DMS153 treated with DMSO at 0.1 percent for 48 hours (cell line): Measurements from ENCODE around the gene SLK.

Experiments used
- DNase-seq: peaks from one replicate; lab custom pipeline; 2025; ENCODE audit not compliant: unreplicated experiment; lab: John Stamatoyannopoulos, UW

SLK gene

DNA sequence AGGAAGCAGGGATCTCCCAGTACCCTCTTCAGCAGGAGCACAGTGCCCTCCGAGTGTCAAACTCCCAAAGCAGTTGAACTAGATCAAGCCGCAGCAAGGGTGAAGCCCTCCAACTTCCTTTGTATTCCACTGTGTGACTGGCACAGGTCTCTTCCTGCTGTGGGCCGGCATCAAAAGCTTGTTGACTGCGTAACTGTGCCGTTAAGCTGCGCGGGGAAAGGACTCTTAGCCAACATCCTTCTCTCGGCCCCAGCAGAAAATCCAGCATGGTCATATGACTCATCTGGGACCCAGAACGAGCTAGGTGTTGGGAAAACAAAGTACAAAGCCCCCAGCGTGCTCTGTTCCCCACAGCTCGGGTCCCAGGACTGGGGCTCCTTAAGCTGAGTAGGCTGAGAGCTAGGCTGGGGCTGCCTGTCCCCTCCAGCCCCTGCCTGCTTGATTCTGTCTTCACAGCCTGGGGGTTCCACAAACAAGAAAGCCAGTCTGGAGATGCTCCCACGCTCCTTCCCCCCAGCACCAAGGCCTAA, 66.5 kb downstream of the SLK start:
- DNase-seq = no peak

DNA sequence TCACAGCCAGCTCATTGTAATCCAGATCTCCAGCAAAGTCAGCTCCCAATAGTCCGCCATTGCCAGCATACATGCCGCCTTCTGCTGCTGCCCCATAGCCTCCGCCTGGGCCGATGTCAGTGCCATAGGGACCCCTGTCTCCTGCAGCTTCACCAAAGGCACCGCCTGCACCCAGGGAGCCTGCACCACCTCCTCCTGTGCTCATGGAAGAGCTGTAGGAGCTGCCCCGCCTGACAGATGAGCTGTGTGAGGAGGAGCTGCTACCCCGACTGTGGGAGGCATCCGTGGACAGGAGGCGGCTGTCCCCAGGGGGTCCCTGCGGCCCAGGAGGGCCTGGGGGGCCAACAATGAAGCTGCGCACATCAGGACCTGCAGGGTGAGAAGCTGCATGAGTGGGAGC, 67.0 kb downstream of the SLK start:
- DNase-seq = no peak

DNA sequence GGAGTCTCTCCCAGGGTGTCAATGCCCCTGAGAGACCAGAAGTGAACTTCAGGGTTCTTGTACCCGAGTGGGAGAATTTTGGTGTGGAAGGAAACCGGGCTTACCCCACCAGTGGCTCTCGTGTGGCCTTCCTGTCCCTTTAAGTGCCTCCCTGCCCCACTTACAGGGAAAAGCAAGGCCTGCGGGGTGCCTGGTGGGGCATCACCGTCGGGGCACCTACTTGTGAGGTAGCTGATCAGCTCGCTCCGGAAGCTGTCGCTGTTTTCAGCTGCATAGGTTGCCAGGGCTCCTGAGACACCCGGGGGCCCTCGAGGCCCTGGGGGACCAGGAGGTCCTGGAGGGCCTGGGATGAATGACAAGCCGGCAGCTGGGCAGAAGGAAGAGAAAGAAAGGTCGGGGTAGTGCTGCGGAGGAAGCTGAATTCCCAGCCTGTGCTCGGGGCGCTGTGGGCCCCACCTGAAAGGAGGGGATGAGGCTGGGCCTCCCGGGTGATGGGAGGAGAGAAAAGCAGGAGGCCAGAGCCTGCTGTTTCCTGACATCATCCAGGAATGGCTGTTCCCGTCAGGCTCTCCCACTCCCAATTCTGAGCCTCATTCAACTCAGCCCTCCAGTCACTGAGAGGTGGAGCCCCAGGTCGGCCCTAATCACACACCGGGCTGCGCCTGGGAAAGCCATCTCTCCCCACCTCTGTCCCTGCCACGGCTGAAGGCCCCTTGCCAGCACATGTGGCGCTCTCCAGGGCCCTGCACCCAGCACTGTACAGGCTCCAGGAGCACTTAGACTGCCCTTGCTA, 67.7 kb downstream of the SLK start:
- DNase-seq = no peak

DNA sequence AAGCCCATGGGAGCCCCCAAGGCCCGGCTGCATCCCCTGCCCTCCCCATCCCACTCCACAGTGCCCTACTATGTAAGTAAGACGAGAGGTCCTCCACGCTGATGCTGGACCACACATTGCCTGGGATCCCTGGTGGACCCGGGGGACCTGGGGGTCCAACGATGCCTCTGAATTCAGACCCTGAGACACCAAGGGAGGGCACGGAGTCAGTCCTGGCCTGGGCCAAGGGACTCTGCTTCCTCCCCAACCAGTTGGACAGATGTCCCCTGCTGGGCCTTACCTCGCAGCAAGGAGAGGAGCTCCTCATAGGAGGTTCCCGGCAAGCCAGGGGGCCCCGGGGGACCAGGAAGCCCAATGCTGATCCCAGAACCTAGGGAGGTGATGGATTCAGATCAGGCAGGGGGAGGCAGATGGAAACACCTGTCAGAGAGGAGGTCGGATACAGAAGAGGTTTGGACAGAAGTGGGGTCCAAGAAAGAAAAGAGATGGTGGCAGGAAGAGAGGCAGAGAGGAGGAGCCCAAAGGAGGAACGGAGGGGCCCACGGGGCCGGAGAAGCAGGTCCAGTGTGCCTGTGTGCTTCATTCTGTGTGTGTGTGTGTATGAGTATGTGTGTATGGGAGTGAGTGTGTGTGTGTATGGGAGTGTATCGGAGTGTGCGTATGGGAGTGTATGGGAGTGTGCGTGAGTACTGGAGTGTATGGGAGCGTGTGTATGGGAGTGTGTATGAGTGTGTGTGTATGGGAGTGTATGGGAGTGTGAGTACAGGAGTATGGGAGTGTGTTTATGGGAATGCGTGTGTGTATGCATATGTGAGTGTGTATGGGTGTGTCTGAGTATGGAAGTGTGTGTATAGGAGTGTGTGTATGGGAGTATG, 68.5 kb downstream of the SLK start:
- no peak for DNase-seq

DNA sequence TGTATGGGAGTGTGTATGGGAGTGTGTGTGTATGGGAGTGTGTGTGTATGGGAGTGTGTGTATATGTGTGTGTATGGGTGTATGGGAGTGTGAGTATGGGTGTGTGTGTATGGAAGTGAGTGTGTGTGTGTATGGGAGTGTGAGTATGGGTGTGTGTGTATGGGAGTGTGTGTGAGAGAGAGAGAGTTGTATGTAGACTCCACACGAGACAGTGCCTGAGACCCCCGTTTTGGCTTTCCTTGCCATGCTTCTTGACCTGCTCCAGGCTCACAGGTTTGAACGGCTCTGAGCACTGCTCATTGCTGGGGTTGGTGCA, 69.1 kb downstream of the SLK start:
- DNase-seq = no peak

DNA sequence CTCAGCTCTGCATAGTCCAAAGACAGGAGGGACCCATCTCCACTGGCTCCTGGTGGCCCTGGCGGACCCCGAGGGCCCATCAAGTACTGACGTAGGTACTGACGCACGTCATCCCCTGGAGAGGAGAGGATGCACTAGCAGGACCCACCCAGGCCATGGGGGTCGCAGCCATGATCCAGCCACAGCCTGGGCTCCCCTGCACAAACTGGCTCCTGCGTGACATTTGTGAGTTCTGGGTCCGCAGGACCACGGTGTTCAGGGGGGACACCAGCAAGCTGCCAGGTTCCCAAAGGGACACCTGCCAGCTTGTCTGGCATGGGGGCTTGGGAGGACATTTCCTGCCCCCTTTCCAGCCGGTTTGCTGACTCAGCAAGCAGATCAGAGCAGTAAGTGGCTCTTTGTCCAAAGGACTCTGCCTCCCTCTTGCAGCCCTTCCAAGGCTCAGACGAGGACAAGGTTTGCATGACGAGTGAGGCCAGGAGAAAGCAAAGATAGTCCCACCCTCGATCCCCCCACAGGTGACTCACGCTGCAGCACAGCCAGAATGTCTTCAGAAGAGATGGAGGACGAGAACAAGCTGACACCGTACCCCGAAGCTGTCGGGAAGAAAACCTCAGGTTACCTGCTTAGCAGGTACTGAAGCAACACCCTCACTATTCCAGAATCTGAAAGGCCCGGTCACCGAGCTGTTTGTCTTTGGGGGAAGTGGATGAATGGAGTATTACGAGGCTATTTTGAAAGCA, 69.7 kb downstream of the SLK start:
- no peak for DNase-seq

DNA sequence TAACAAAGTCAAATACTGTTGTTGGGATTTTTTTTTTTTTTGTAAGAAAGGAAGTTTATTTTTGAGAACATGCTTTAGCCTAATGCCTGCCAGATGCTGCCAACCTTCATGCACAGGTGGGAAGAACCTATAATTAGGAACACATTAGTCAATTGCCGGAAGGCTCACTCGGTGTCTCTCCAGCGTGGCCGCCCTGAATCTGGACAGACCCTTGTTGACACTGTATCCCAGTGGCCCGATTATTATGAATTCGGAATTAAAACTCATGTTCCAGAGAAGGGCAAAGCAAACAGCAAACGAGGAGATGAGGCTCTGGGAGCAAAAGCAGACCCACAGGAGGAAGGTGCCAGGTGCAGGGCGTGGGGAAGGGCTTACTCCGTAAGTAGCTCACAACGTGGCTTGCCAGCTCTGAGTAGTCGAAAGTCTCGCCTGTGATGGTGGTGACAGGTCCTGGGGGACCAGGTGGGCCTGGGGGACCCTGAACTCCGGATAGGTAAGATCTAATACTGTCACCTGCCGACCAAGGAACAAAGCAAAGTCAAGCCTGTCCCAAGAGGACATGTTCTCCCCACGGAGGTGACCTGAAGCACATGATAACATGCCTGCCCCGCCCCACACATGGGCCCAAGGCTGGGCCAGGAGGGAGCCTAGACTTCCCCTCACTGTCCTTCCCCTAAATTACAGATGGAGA, 70.5 kb downstream of the SLK start:
- no peak for DNase-seq

DNA sequence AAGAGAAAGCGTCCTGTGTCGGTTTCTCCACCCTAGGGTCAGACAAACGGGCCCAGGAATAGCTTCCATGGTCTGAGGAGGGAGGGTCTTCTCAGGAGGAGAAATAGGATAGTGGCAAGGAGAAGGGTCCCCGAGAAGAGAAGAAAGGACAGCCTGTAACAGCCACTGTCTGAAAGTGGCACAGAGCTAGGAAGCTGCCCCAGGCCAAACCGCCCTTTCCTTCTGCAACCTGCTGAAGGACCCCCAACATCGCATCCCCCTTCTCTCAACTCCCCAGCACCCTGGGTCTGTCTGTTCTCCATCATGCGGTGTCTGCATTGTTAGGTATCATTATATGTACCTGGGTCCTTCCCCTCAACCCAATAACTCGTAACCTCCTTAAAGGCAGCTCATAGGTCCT, 71.6 kb downstream of the SLK start:
- DNase-seq = no peak

DNA sequence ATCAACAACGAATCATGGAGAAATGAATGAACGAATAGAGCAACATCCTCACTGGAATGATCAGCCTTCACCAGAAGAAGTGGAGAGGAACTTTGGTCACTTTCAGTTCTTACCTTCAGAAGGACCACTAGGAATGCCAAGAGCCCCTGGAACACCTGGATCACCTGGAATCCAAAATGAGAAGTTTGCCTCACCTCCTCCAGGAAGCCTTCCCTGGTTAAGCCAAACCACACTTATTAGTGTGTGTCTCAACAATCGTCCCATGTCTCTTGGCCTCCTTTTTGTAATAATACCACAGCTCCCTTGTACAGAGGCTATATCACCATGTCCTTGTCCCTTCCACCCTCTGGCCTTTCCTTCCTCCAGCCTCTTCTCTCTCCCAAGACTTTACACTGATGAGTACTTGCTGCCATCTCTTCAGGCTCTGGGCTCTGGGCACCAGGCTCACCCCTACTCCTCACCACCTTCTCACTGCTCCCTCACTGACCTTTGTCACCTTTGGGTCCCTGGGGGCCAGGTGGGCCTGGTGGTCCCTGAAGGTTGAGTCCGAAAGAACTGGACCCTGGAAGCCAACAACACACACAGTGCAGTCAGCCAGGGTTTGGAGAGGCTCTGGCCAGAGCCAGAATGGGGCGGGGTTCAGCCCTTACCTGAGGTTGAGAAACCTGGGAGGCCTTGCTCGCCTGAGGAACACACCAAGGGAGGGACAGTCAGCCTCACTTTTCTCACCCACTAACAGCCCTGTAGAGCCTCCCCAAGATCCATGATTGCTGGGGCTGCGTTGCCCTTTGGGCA, 72.2 kb downstream of the SLK start:
- no peak for DNase-seq

DNA sequence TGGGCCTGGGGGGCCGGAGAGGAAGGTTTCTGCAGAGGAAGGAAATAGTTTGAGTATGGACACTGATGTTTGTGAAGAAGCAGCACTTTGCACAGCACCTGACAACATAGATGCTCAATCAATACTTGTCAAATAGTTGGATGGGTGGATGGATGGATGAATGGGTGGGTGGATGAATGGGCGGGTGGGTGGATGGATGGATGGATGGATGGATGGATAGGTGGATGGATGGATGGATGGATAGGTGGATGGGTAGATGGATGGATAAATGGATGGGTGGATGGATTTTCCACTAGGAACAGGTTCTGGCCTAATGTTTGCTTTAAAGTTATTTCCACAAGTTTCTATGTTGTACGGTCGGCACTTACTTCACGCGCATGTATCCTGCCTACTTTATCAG, 73.4 kb downstream of the SLK start:
- no peak for DNase-seq

DNA sequence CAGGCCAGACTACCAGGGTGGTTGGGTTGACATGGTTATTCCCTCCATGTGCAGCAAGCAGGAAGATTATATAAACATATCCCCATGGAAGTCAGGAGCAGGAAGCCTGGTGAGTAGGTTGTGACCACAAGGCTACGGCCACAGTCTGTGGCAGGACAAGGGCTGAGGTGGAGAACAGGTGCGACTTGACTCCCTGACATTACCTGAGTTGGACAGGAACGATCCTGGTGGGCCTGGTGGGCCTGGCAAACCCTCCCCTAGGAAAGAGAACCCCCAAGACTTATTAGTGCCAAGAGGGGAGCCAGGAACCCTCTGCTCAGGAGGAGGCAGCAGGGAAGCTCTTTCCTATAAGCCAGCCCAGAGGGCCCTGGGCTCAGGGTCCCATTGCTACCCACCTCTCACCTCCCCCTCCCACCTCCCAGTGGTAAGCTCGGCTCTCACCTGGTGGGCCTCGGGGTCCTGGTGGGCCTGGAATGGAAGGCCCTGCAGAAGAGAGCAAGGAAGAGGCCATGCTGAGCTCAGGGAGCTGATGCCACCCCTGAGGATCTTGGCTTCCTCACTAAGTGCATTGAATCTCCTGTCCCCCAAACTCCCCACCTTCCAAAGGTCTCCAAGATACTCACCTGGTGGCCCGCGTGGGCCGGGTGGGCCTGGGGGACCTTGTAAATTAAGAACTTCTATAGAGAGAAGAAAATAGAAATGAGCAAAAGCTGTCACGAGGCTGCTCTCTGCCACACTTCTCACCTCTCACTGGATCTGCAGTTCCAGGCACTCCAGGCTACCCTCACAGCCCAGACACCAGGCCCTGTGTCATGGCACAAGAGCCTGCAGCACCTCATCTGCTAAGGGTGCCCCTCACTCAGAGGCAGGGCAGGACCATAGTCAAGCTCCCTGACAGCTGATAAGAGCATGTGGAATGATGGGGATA, 74.2 kb downstream of the SLK start:
- no peak for DNase-seq

DNA sequence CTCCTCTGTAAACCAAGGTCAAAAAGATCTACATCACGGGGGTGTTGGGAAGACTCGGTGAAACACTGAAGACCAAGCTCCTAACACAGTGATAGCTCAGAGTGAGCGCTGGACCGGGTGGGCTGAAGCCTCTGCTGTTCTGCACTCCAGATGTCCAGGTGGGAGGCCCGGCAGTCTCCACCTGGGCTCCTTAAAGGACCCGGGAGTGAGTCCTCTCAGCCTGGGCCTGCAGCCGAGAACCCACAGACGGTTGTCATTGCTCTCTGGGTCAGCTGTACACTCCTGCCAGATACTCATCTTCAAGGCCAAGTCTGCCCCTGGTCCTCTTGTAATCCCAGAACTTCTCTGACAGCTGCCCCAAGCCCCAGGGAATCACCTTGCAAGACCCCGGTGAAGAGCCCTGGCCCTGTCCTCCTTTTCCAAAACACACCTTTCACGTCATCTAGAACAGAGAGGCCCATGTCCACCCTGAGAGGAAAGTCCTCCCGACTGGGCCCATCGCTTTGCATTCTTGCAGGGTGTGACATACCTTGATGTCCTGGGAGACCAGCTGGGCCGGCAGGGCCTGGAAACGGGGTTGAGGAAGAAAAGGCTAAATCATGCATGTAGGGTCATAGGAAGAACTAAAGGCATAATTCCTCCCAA, 75.1 kb downstream of the SLK start:
- DNase-seq = no peak

DNA sequence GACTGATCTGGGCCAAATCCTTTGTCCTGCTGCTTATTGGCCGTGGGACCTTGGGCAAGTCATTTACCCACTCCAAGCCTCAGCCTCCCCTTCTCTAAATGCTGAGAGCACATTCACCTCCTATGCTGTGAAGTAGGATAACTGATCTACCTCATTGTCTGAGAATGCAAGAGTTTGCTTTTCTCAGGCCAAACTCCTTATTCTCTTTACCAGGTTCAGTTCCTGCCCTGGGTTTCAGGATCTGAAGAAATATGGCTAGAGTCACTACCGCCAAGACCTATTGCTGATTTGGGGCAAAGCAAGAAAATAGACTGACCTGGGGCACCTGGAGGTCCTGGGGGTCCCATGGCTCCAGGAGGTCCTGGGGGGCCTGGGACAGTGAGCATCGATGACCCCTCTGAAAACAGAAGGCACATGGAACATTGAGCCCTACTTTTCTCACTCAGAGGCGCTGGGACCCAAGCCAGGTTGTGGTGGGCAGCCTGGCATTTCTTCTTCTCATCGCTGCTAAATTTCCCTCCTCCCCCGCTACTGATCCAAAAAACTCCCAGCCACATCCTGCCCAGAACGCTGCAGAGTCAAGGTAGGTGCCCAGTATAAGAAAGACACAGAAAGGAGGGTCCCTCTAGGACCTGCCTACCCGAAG, 76.4 kb downstream of the SLK start:
- DNase-seq = no peak

DNA sequence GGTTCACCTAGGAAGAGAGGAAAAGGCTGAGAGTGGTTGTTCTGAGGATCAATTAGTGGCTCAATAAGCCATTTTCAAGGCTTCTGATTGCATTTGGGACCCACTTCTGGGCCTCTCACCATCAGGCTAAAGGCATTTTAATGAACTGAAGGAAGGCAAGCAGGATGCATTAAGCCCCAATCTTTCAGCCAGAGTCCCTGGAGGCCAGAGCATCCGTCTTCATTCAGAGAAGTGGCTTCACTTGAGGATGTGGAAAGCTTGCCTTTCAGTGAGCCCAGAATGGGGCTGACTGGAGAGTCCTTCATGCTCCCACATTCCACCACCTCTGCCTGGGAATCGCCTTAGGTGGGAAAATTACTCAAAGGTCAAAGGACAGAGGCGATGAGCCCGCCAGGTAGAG, 76.9 kb downstream of the SLK start:
- DNase-seq = no peak

DNA sequence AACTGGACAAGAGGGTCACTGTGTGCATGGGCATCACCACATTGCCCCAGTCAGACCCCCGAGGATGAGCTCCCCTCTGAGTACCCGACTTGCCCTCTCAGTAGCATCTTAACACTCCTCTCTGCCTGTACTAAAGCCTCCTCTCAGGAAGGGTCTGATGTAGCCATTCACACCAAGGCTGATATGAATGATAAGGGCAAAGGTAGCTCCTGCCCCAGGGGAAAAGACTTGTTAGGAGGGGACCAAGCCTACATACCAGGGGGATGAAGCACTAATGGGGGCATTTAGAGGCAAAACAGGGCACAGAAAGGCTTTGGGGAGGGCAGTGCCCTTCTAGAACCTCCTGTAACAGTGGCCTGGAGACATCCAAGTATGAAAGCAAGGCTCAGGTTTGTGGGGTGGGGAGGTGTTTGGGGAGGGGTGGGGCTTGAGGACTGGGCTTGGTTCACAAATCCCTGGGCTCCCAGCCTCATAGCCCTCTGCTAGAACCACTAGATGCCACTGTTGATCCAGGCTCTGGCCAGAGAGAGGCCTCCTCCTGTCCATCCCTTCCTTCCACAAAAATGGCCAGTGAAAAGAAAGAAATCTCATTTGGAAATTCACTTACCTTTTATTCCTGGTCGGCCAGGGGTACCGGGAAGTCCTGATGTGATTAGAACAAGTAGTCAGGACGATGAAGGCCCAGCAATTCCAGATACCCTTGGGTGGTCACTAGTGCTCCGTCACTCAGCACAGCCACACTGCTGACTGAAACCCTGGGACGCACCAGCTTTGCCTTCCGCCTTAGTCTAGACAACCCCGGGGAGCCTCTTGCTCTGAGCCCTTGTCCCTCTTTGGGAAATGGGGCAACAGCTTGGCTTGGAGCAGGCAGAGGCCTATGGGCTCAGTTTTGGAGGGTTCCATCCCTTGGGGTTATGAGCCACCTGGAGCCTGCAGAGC, 78.5 kb downstream of the SLK start:
- peak; percentile 67 for DNase-seq

DNA sequence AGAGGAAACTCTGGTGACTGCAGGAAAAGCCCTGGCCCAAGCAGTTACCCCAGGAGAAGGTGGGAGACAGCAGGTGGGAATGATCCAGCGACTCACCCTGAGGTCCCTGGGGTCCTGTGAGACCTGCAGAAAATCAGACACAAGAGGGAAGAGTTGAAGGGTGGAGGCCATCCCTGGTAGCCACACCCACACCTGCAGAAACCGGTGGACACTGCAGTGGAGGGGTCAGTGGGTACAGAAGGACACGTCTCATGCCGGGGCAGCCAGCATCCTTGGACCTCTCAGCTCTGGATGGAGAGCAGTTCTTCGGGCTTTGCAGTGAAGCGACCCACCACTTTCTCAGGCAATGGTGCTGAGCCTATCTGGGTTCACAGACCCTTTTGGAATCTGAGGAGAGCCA, 79.7 kb downstream of the SLK start:
- DNase-seq = no peak
